Thyroid gland (tissue), 4 donors: ENCODE data around the gene RGS9. TPM values are rescaled to one million over a fixed set of nuclear protein-coding genes. Genes with fewer than 3 reads are reported as not detected.
A peak's percentile ranks its signal among the peaks of the same experiment; 100 is the strongest.

Experiments used
- DNase-seq, 2 donors: peaks; one replicate each; pipeline ENCODE4 v3.0.0-alpha.2; 2019
- H3K27ac ChIP-seq, 3 donors: fragments of 200-600 bp; sonication (generic); 1 replicate in 2 of 3; 2 replicates in 1 of 3; pipeline ENCODE4 v1.5.1; 2016 to 2019; ENCODE audit warnings: mild to moderate bottlenecking in 1 of 3, moderate library complexity in 1 of 3
- H3K27me3 ChIP-seq: fragments of 200-600 bp; sonication (generic); one replicate; pipeline ENCODE4 v1.5.1; 2019
- H3K36me3 ChIP-seq, 2 donors: fragments of 200-600 bp; sonication (generic); one replicate each; pipeline ENCODE4 v1.5.1; 2016 to 2019
- H3K4me1 ChIP-seq, 2 donors: fragments of 200-600 bp; sonication (generic); one replicate each; pipeline ENCODE4 v1.5.1; 2017 to 2019
- H3K4me3 ChIP-seq, 3 donors: fragments of 200-600 bp; sonication (generic); replicated peaks in 1 of 3; 1 replicate in 2 of 3; 2 replicates in 1 of 3; pipeline ENCODE4 v1.5.1; 2016; ENCODE audit warnings: mild to moderate bottlenecking in 1 of 3
- H3K9me3 ChIP-seq: fragments of 200-600 bp; sonication (generic); one replicate; pipeline ENCODE4 v1.5.1; 2017
- CTCF ChIP-seq, 6 experiments: fragments of 200-600 bp in 3 of 6; fragments of 450-650 bp in 3 of 6; sonication (generic) in 3 of 6; IDR thresholded peaks; one replicate each; pipeline ENCODE4 v1.5.1; 2016 to 2019; ENCODE audit warnings: antibody characterized with exemption in 6 of 6, mild to moderate bottlenecking in 2 of 6, inconsistent platforms in 1 of 6, moderate library complexity in 1 of 6
- POLR2A ChIP-seq, 2 donors: fragments of 450-650 bp; IDR thresholded peaks; one replicate each; pipeline ENCODE4 v1.6.1; 2017; ENCODE audit warnings: antibody characterized with exemption in 2 of 2, mild to moderate bottlenecking in 2 of 2, moderate library complexity in 1 of 2
- whole genome bisulfite sequencing, 2 donors: methylation state at CpG; one replicate each; pipeline ENCODE4 v1.1.5; 2017; 5-methylcytosine and 5-hydroxymethylcytosine counted together
- intact Hi-C: fragments of 100-400 bp; cut with DNase I; formaldehyde crosslinking; loops from one replicate; pipeline ENCODE4 v1.15.1; 2023
- total RNA-seq, 4 donors: library from RNA; depleted of rRNA; stranded (reverse); fragments of >200 nt; gene quantifications; one replicate each; pipeline ENCODE4 v1.2.3, GENCODE V29; 2016

Gene RGS9
- total RNA-seq, 4 donors from 2014 or later: 6.0 to 15.5 (median 6.7) TPM

- H3K27me3 ChIP-seq: no peaks in the 10 kb centered on the region
- H3K4me3 ChIP-seq: no peak overlapping the region
- peaks cover 7 to 16% of the 10 kb centered on the region in 2 donors for H3K4me1 ChIP-seq
- no peak overlapping the region for H3K27ac ChIP-seq
- WGBS, 2 donors: 89 to 91% methylated on average over 16 of the region's 16 CpGs
- TF ChIP-seq CTCF (IDR thresholded peaks at IDR 0.05): no peak
- TF ChIP-seq POLR2A (IDR thresholded peaks at IDR 0.05): no peak
- H3K36me3 ChIP-seq: no peaks in the 10 kb centered on the region
- no peak for DNase-seq
- intact Hi-C loops: no loop called here
- no peaks in the 10 kb centered on the region for H3K9me3 ChIP-seq
Measured at GRCh38 chr17:65166787-65167186, 29.6 kb downstream of the RGS9 start.

- no peaks in the 10 kb centered on the region for H3K27me3 ChIP-seq
- no peak overlapping the region for H3K4me3 ChIP-seq
- H3K4me1 ChIP-seq: peaks cover 7 to 16% of the 10 kb centered on the region in 2 donors
- H3K9me3 ChIP-seq: no peaks in the 10 kb centered on the region
- TF ChIP-seq CTCF (IDR thresholded peaks at IDR 0.05) (no peak), POLR2A (IDR thresholded peaks at IDR 0.05) (no peak)
- H3K36me3 ChIP-seq: no peaks in the 10 kb centered on the region
- WGBS, 2 donors: 79 to 80% methylated on average over 7 to 8 of the region's 8 CpGs
- DNase-seq: no peak
- intact Hi-C loops: no loop called here
- no peak overlapping the region for H3K27ac ChIP-seq
Measured at GRCh38 chr17:65167566-65167965, 30.4 kb downstream of the RGS9 start.

- no peak overlapping the region for H3K4me3 ChIP-seq
- intact Hi-C loops: no loop called here
- no peak for DNase-seq
Measured at GRCh38 chr17:65169691-65170090, 32.5 kb downstream of the RGS9 start.

GRCh38 chr17:65170839-65171238 lies 33.7 kb downstream of the RGS9 start:
- intact Hi-C loops: no loop called here
- Histone ChIP-seq H3K4me3 (no peak overlapping the region), H3K36me3 (no peaks in the 10 kb centered on the region), H3K9me3 (no peaks in the 10 kb centered on the region), H3K4me1 (peaks cover 7 to 16% of the 10 kb centered on the region in 2 donors), H3K27me3 (no peaks in the 10 kb centered on the region), H3K27ac (no peak overlapping the region)
- WGBS, 2 donors: 15 to 17% methylated on average over 10 of the region's 10 CpGs
- no peak for TF ChIP-seq CTCF (IDR thresholded peaks at IDR 0.05)
- peak; percentile 70 to 78 for DNase-seq

More at GRCh38 chr17:65169691-65170090, 32.5 kb downstream of the RGS9 start:
- no peaks in the 10 kb centered on the region for H3K9me3 ChIP-seq
- TF ChIP-seq POLR2A (IDR thresholded peaks at IDR 0.05): no peak
- TF ChIP-seq CTCF (IDR thresholded peaks at IDR 0.05): no peak
- H3K36me3 ChIP-seq: no peaks in the 10 kb centered on the region
- no peak overlapping the region for H3K27ac ChIP-seq
- 97 to 99% methylated on average over 3 of the region's 3 CpGs for WGBS, 2 donors
- H3K27me3 ChIP-seq: no peaks in the 10 kb centered on the region
- peaks cover 7 to 16% of the 10 kb centered on the region in 2 donors for H3K4me1 ChIP-seq

- DNase-seq: no peak
- no peak overlapping the region for H3K4me3 ChIP-seq
- H3K27ac ChIP-seq: no peak overlapping the region
- TF ChIP-seq CTCF (IDR thresholded peaks at IDR 0.05): no peak
- TF ChIP-seq POLR2A (IDR thresholded peaks at IDR 0.05): no peak
- no peaks in the 10 kb centered on the region for H3K36me3 ChIP-seq
- H3K4me1 ChIP-seq: peaks cover 7 to 16% of the 10 kb centered on the region in 2 donors
- no peaks in the 10 kb centered on the region for H3K27me3 ChIP-seq
- WGBS, 2 donors: 77 to 85% methylated on average over 4 of the region's 4 CpGs
- H3K9me3 ChIP-seq: no peaks in the 10 kb centered on the region
- intact Hi-C loops: no loop called here
Measured at GRCh38 chr17:65171752-65172151, 34.6 kb downstream of the RGS9 start.
